ENCODE measurements around the gene AMBP. TPM values are rescaled to one million over a fixed set of nuclear protein-coding genes. Genes with fewer than 3 reads are reported as not detected.

Gene AMBP
- total and polyA plus RNA-seq, 2 of the 13 experiments (the other 11 are each of a cell fraction or from before 2014, with no cell fraction given), result 1,510 to 2,580 TPM

GRCh38 chr9:114058688-114059046 is 19.4 kb downstream of the AMBP start (continued):
- TF ChIP-seq ZBTB7A (CRISPR knock-in tag; IDR thresholded peaks at IDR 0.05) (no peak), JUNB (CRISPR knock-in tag; IDR thresholded peaks at IDR 0.05; ENCODE audit: borderline replicate concordance) (peak; percentile 27; the same call in 1 of the 2 replicates), CERS6 (CRISPR knock-in tag; IDR thresholded peaks at IDR 0.05) (no peak), ZNF788 (CRISPR knock-in tag; IDR thresholded peaks at IDR 0.05; ENCODE audit: borderline replicate concordance) (no peak), ATF5 (CRISPR knock-in tag; IDR thresholded peaks at IDR 0.05; ENCODE audit: low read depth) (0 out of 2 replicates have a peak, but pooled peaks have one; percentile 46), NR3C1 (CRISPR knock-in tag; IDR thresholded peaks at IDR 0.05) (no peak), ZFP90 (CRISPR knock-in tag; IDR thresholded peaks at IDR 0.05; ENCODE audit: borderline replicate concordance) (no peak), DNMT1 (CRISPR knock-in tag; IDR thresholded peaks at IDR 0.05) (no peak), KLF16 (CRISPR knock-in tag; IDR thresholded peaks at IDR 0.05) (no peak), ZNF138 (CRISPR knock-in tag; IDR thresholded peaks at IDR 0.05; ENCODE audit: low read depth) (no peak), ZSCAN29 (CRISPR knock-in tag; conservative IDR thresholded peaks at IDR 0.05) (no peak), MIER3 (CRISPR knock-in tag; IDR thresholded peaks at IDR 0.05; ENCODE audit: borderline replicate concordance) (no peak; the same call in 1 of the 2 replicates), BCL6 (CRISPR knock-in tag; IDR thresholded peaks at IDR 0.05) (0 out of 2 replicates have a peak, but pooled peaks have one; percentile 10), RAD21 (CRISPR knock-in tag; IDR thresholded peaks at IDR 0.05) (no peak), ZFX (CRISPR knock-in tag; IDR thresholded peaks at IDR 0.05; ENCODE audit: low read depth) (peak; percentile 35), AHDC1 (CRISPR knock-in tag; IDR thresholded peaks at IDR 0.05; ENCODE audit: borderline replicate concordance) (no peak), ZBTB26 (CRISPR knock-in tag; IDR thresholded peaks at IDR 0.05; ENCODE audit: borderline replicate concordance) (no peak), SNAI1 (CRISPR knock-in tag; IDR thresholded peaks at IDR 0.05; ENCODE audit: borderline replicate concordance) (0 out of 2 replicates have a peak, but pooled peaks have one; percentile 40), NFKBIZ (CRISPR knock-in tag; IDR thresholded peaks at IDR 0.05) (0 out of 2 replicates have a peak, but pooled peaks have one; percentile 20), ZFY (CRISPR knock-in tag; IDR thresholded peaks at IDR 0.05) (peak; percentile 41; the same call in 1 of the 2 replicates), SOX5 (CRISPR knock-in tag; IDR thresholded peaks at IDR 0.05; ENCODE audit: borderline replicate concordance) (peak; percentile 75), RARG (CRISPR knock-in tag; IDR thresholded peaks at IDR 0.05; ENCODE audit: low read depth) (no peak)
- TF ChIP-seq, protein P1, sequence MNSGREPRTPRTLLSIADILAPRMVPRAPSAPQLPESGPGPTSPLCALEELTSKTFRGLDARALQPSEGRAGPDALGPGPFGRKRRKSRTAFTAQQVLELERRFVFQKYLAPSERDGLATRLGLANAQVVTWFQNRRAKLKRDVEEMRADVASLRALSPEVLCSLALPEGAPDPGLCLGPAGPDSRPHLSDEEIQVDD (CRISPR knock-in tag; IDR thresholded peaks at IDR 0.05; ENCODE audit: borderline replicate concordance), result 0 out of 2 replicates have a peak, but pooled peaks have one; percentile 13
